ENCODE results near the gene PAQR9. TPM values are rescaled to one million over a fixed set of nuclear protein-coding genes. Genes with fewer than 3 reads are reported as not detected.

The PAQR9 gene
- total RNA-seq, 3 donors from 2014 or later: not detected

DNA sequence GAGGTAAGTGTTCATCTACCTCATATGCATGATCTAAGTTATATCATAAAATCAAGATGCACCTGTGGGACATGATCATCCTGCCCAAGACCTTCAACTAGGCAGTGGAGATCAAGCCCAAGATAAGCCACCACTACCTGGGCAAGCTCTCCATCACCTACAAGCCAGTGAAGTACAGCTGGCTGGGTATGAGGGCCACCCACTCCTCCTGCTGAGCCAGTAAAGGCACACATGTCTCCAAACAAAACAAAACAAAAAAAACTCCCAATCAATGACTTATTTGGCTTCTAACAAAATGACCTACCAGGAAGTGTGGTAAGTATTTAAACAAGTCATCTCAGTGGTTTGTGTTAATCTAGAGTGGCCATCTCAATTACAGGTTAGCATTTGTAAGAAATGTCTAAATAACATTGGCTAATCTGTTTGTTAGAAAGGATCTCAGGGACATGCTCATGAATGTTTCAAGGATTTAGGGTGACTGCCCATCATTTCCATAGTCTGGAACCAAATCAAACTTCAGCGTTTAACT is 3.1 kb downstream of the PAQR9 start:
- H3K27me3 ChIP-seq: peaks cover 3 to 42% of the 10 kb centered on the region in 2 donors
- H3K27ac ChIP-seq: no peak overlapping the region
- TF ChIP-seq POLR2AphosphoS5 (IDR thresholded peaks at IDR 0.05): no peak
- TF ChIP-seq, protein P1, sequence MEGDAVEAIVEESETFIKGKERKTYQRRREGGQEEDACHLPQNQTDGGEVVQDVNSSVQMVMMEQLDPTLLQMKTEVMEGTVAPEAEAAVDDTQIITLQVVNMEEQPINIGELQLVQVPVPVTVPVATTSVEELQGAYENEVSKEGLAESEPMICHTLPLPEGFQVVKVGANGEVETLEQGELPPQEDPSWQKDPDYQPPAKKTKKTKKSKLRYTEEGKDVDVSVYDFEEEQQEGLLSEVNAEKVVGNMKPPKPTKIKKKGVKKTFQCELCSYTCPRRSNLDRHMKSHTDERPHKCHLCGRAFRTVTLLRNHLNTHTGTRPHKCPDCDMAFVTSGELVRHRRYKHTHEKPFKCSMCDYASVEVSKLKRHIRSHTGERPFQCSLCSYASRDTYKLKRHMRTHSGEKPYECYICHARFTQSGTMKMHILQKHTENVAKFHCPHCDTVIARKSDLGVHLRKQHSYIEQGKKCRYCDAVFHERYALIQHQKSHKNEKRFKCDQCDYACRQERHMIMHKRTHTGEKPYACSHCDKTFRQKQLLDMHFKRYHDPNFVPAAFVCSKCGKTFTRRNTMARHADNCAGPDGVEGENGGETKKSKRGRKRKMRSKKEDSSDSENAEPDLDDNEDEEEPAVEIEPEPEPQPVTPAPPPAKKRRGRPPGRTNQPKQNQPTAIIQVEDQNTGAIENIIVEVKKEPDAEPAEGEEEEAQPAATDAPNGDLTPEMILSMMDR (IDR thresholded peaks at IDR 0.05): no peak
- TF ChIP-seq POLR2A (IDR thresholded peaks at IDR 0.05): no peak
- no peaks in the 10 kb centered on the region for H3K9me3 ChIP-seq
- DNase-seq (ENCODE audit: low spot score in 2 of 2): no peak
- no peak overlapping the region for H3K4me3 ChIP-seq
- intact Hi-C loops (cut with DNase I; ENCODE audit: low total_unique reads): no loop called here
- no peaks in the 10 kb centered on the region for H3K4me1 ChIP-seq
- no peaks in the 10 kb centered on the region for H3K36me3 ChIP-seq

DNA sequence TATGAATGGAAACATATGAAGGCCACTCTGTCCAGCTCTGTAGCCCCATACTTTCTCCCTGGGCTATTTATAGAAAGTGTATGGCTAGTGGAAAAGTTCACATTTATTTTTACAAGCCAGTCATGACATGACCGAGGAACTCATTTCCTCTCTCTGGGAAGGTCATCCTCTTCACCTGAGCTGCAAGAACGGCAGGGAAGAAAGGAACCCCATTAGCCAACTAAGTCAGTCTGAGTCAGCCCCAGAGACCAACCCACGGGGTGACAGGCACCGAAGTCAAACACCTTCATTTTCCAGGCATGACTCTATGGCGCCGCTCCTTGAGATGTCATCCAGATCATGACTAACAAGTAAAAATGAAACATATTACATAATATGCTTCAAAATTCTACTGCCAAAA is 4.8 kb downstream of the PAQR9 start:
- DNase-seq (ENCODE audit: low spot score in 2 of 2): no peak
- peaks cover under 1 to 32% of the 10 kb centered on the region in 2 donors for H3K27me3 ChIP-seq
- H3K4me3 ChIP-seq: no peak overlapping the region
- intact Hi-C loops (cut with DNase I; ENCODE audit: low total_unique reads): no loop called here
- H3K9me3 ChIP-seq: no peaks in the 10 kb centered on the region
- no peaks in the 10 kb centered on the region for H3K4me1 ChIP-seq
- no peak for TF ChIP-seq POLR2A (IDR thresholded peaks at IDR 0.05)
- no peak for TF ChIP-seq POLR2AphosphoS5 (IDR thresholded peaks at IDR 0.05)
- TF ChIP-seq, protein P1 (IDR thresholded peaks at IDR 0.05): no peak
- H3K27ac ChIP-seq: no peak overlapping the region
- H3K36me3 ChIP-seq: no peaks in the 10 kb centered on the region

DNA sequence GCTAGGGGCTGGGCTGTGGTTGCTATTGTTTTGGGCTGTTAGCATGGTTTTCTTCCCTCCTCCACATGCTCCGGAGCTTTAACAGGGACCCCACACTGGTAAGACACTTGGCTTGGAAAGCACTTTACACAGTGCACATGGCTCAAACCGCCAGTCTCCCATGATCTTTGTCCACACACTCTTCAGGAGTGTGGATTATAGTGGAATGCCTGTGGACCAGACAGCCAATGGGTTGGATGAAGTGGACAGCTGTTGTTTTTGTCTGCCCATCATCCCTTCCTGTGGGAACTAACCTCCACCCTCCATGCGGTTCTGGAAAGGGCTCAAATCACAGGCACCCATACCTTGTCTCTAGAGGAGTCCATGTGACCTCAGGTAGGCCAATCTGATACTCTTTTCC is 10.0 kb downstream of the PAQR9 start:
- H3K4me3 ChIP-seq: no peak overlapping the region
- TF ChIP-seq, protein P1 (IDR thresholded peaks at IDR 0.05): no peak
- no peak for TF ChIP-seq POLR2AphosphoS5 (IDR thresholded peaks at IDR 0.05)
- no peak for TF ChIP-seq POLR2A (IDR thresholded peaks at IDR 0.05)
- no peak overlapping the region for H3K27ac ChIP-seq
- H3K4me1 ChIP-seq: no peaks in the 10 kb centered on the region
- no peaks in the 10 kb centered on the region for H3K36me3 ChIP-seq
- no peak for DNase-seq (ENCODE audit: low spot score in 2 of 2)
- H3K9me3 ChIP-seq: no peaks in the 10 kb centered on the region
- peaks cover 0 to 6% of the 10 kb centered on the region in 2 donors for H3K27me3 ChIP-seq
- intact Hi-C loops (cut with DNase I; ENCODE audit: low total_unique reads): no loop called here

DNA sequence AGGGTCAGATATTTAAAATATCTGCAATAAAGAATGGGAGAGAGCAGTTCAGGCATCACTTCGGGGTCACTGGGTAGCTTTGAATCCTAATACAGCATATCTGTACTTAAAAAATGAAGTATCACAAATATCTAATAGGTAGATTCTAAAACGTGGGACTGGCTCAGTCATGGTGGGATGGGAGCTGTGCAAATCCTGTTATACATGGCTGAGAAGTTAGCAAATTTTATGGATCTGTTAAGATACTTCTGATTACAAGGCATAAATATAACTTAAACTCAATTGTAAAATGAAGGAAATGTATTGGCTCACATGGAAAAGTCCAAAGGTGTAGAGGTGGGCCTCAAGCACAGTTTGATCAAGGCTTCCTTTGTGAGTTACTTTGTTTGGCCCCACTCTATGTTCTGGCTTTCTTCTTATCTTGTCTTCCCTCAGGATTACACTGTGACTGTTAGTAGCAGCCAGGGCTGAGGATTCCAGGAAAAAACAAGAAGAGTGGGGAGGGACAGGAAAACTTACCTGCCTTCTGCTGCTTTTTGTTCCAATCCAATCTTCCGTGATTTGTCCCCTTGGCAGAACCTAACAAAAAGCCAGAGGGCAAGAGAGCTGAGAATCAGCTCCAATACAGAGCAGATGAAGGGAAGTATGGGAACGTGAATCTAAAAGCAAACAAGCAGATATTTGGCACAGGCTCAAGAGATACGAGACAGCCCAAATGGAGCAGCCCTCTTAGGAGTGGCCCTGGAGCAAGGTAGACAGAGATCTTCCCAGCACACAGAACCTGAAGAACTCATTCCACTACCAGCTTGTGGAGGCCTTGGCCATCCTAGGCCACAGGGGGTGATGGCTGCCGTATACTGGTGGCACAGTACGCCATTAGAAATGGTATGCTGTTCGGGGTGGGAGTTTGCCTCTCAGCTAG is 10.9 kb downstream of the PAQR9 start:
- H3K4me3 ChIP-seq: no peak overlapping the region
- intact Hi-C loops (cut with DNase I; ENCODE audit: low total_unique reads): no loop called here
- no peak for TF ChIP-seq POLR2A (IDR thresholded peaks at IDR 0.05)
- TF ChIP-seq, protein P1 (IDR thresholded peaks at IDR 0.05): no peak
- no peak for TF ChIP-seq POLR2AphosphoS5 (IDR thresholded peaks at IDR 0.05)
- H3K27ac ChIP-seq: no peak overlapping the region
- H3K36me3 ChIP-seq: no peaks in the 10 kb centered on the region
- no peak for DNase-seq (ENCODE audit: low spot score in 2 of 2)
- H3K4me1 ChIP-seq: no peaks in the 10 kb centered on the region
- no peaks in the 10 kb centered on the region for H3K9me3 ChIP-seq
- peaks cover 0 to 12% of the 10 kb centered on the region in 2 donors for H3K27me3 ChIP-seq

DNA sequence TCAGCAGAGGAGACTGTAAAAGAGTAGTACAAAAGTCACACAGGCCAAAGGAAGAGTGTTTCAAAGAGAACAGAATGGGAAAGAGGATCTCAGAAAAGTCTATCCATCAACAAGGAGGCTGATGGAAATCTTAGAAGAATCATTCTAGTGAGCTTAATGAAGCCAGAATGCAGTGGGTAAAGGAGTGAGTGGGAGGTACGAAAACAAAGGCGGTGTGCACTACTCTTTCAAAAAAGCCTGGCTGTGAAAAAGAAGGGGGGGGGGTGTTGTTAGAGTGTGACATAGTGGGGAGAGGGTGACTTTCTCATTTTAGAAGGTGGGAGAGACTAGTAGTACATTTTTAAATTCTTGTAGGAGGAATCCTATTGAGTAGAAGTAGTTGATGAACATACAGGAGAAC is 11.7 kb downstream of the PAQR9 start:
- no peaks in the 10 kb centered on the region for H3K36me3 ChIP-seq
- no peak overlapping the region for H3K4me3 ChIP-seq
- intact Hi-C loops (cut with DNase I; ENCODE audit: low total_unique reads): no loop called here
- no peak for DNase-seq (ENCODE audit: low spot score in 2 of 2)
- TF ChIP-seq POLR2AphosphoS5 (IDR thresholded peaks at IDR 0.05) (no peak), POLR2A (IDR thresholded peaks at IDR 0.05) (no peak)
- TF ChIP-seq, protein P1 (IDR thresholded peaks at IDR 0.05): no peak
- no peaks in the 10 kb centered on the region for H3K9me3 ChIP-seq
- no peaks in the 10 kb centered on the region for H3K4me1 ChIP-seq
- peaks cover 0 to 19% of the 10 kb centered on the region in 2 donors for H3K27me3 ChIP-seq
- H3K27ac ChIP-seq: no peak overlapping the region

Measured in breast epithelium (tissue), 4 donors.